Peyer's patch (tissue), 4 donors: Measurements from ENCODE around the gene OR2G3.

Source experiments
- CTCF ChIP-seq, 6 experiments: fragments of 450-650 bp in 4 of 6; fragments of 200-600 bp in 2 of 6; sonication (generic) in 1 of 6; IDR thresholded peaks; one replicate each; pipeline ENCODE4 v1.5.1; 2017 to 2019; ENCODE audit warnings: antibody characterized with exemption in 6 of 6, mild to moderate bottlenecking in 3 of 6, moderate library complexity in 1 of 6
- POLR2A ChIP-seq, 2 donors: fragments of 450-650 bp; IDR thresholded peaks; one replicate each; pipeline ENCODE4 v1.5.1; 2017; ENCODE audit warnings: antibody characterized with exemption in 2 of 2, mild to moderate bottlenecking in 2 of 2, moderate library complexity in 2 of 2

GRCh38 chr1:247646867-247647266 is 41.5 kb downstream of the OR2G3 start:
- TF ChIP-seq CTCF (IDR thresholded peaks at IDR 0.05) (no peak), POLR2A (IDR thresholded peaks at IDR 0.05) (no peak)
